Right lobe of liver (tissue), 4 donors: ENCODE data around the gene ENGASE.

Source experiments
- CTCF ChIP-seq, 4 donors: fragments of 200-600 bp in 3 of 4; fragments of 450-650 bp in 1 of 4; IDR thresholded peaks; one replicate each; pipeline versions ENCODE4 v1.5.1 to v1.8.0; 2016 to 2022; ENCODE audit warnings: antibody characterized with exemption in 4 of 4, mild to moderate bottlenecking in 2 of 4
- POLR2A ChIP-seq: fragments of 450-650 bp; IDR thresholded peaks from one replicate; pipeline ENCODE4 v1.6.1; 2017; ENCODE audit warnings: antibody characterized with exemption, mild to moderate bottlenecking
- donor health status: DM: no; HTN: no; CAD: no.
- donor health status: DM: no; HTN: no; CAD: no.
- donor health status: DM: no; HTN: yes; CAD: no.

- TF ChIP-seq CTCF (IDR thresholded peaks at IDR 0.05) (no peak), POLR2A (no peak)
These were observed 60.4 kb downstream of the ENGASE start for GRCh38 chr17:79135011-79135410.
